ENCODE measurements around the gene COPZ2.

- TF ChIP-seq CTCF (IDR thresholded peaks at IDR 0.05) (peak; percentile 37 to 61 (median 52)), POLR2AphosphoS5 (IDR thresholded peaks at IDR 0.05) (peak; percentile 51 to 58)
These were observed at the start of gene COPZ2 for GRCh38 chr17:48037036-48037837.
